Activated CD4-positive, alpha-beta T cell treated with anti-CD3 and anti-CD28 coated beads for 24 hours (primary cell): ENCODE results near the gene BCKDHA.
"Not testable (repeated sequence)": the region's sequence is repeated elsewhere in the genome, so short reads cannot be mapped to it uniquely, and the experiment has no call there.

Source experiments
- DNase-seq, 2 donors: peaks; one replicate each; pipeline ENCODE4 v3.0.0-alpha.2; 2020; ENCODE audit warnings: low read depth in 2 of 2

BCKDHA gene

GRCh38 chr19:41366089-41366488, 31.5 kb upstream of the BCKDHA start:
- DNase-seq = no peak

GRCh38 chr19:41367848-41368301, 29.7 kb upstream of the BCKDHA start:
- DNase-seq = no peak

GRCh38 chr19:41369769-41370168, 27.8 kb upstream of the BCKDHA start:
- DNase-seq = no peak

GRCh38 chr19:41371119-41371518, 26.5 kb upstream of the BCKDHA start:
- not testable (repeated sequence) for DNase-seq

GRCh38 chr19:41371541-41371940, 26.1 kb upstream of the BCKDHA start:
- no peak for DNase-seq

- no peak for DNase-seq
Observed at GRCh38 chr19:41372501-41372900, 25.1 kb upstream of the BCKDHA start.

GRCh38 chr19:41373993-41374392, 23.6 kb upstream of the BCKDHA start:
- no peak for DNase-seq

- no peak for DNase-seq
Observed at GRCh38 chr19:41376241-41376997, 21.2 kb upstream of the BCKDHA start, which contains the start of gene TMEM91. TMEM91 (plus strand) TSS chr19:41376533; CDS start chr19:41378310, 1,777 bp downstream.

- DNase-seq = no peak
Observed at GRCh38 chr19:41376998-41377365, 20.6 kb upstream of the BCKDHA start.

GRCh38 chr19:41377977-41378709, 19.5 kb upstream of the BCKDHA start:
- DNase-seq = no peak

GRCh38 chr19:41381536-41381935, 16.1 kb upstream of the BCKDHA start:
- DNase-seq = not testable (repeated sequence)

GRCh38 chr19:41384351-41384750, 13.3 kb upstream of the BCKDHA start:
- DNase-seq = no peak

- no peak for DNase-seq
Observed at GRCh38 chr19:41386442-41386841, 11.2 kb upstream of the BCKDHA start.

GRCh38 chr19:41391618-41392017, 6.0 kb upstream of the BCKDHA start:
- DNase-seq = no peak

- DNase-seq = no peak
Observed at GRCh38 chr19:41392775-41393174, 4.8 kb upstream of the BCKDHA start.

GRCh38 chr19:41395355-41395754, 2.3 kb upstream of the BCKDHA start:
- DNase-seq = no peak

- no peak for DNase-seq
Observed at GRCh38 chr19:41398050-41398418, 416 bp downstream of the BCKDHA start.

- DNase-seq = no peak
Observed at GRCh38 chr19:41398598-41398997, 980 bp downstream of the BCKDHA start.

- no peak for DNase-seq
Observed at GRCh38 chr19:41399091-41399490, 1.5 kb downstream of the BCKDHA start.

- DNase-seq = no peak
Observed at GRCh38 chr19:41399525-41399924, 1.9 kb downstream of the BCKDHA start.

GRCh38 chr19:41401483-41401882, 3.9 kb downstream of the BCKDHA start:
- DNase-seq = no peak

GRCh38 chr19:41402010-41402409, 4.4 kb downstream of the BCKDHA start:
- DNase-seq = no peak
